GM12878 (cell line): ENCODE data around the gene MMP14. TPM values are rescaled to one million over a fixed set of nuclear protein-coding genes. Genes with fewer than 3 reads are reported as not detected.

Experiments
- ATAC-seq: fragments of 200-7000 bp; cut with Tn5 transposase; 3 replicates; pipeline ENCODE4 v1.9.1; 2020; ENCODE audit warnings: mild to moderate bottlenecking, moderate library complexity
- BruUV-seq: library from RNA; stranded (reverse); fragments of 400-500 nt; replicated peaks from 2 replicates; lab custom pipeline; 2021; lab: Mats Ljungman, UMichigan
- CTCF ChIA-PET: fragments of 300-600 bp; sonication (Branson Sonifier 250); formaldehyde crosslinking; extraction: SDS; loops from one replicate; lab custom pipeline; 2021; ENCODE audit warnings: inconsistent platforms; lab: Yijun Ruan, JAX
- POLR2A ChIA-PET: fragments of 350-600 bp; formaldehyde crosslinking; extraction: SDS; loops from one replicate; lab custom pipeline; 2021; ENCODE audit warnings: inconsistent platforms; lab: Charles Lee
- RAD21 ChIA-PET: fragments of 300-600 bp; sonication (Branson Sonifier 250); formaldehyde crosslinking; loops from one replicate; lab custom pipeline; 2023; ENCODE audit warnings: antibody characterized with exemption; ENCODE audit not compliant: unreplicated experiment; lab: Charles Lee
- SMC1A ChIA-PET: fragments of 300-600 bp; sonication (Branson Sonifier 250); formaldehyde crosslinking; loops from one replicate; lab custom pipeline; 2023; ENCODE audit not compliant: unreplicated experiment, uncharacterized antibody; lab: Charles Lee
- DNase-seq: peaks from one replicate; pipeline ENCODE4 v3.0.0-alpha.2; 2011; ENCODE audit warnings: low read depth, low spot score
- FAIRE-seq: peaks from 3 replicates; lab custom pipeline; 2011; peaks lifted over from hg19 to GRCh38; lab: Jason Lieb, UNC
- H2AFZ ChIP-seq: 2 replicates; pipeline ENCODE4 v1.6.0; 2011; ENCODE audit warnings: low read depth, low read length, control low read depth; ENCODE audit not compliant: control insufficient read depth
- H3K27ac ChIP-seq: 2 replicates; pipeline ENCODE4 v1.5.1; 2011; ENCODE audit warnings: control low read depth; ENCODE audit not compliant: control insufficient read depth, insufficient read depth
- H3K27me3 ChIP-seq, 2 experiments: replicated peaks in 1 of 2; 2 replicates each; pipeline versions ENCODE4 v1.6.0 to v1.6.1; 2011; ENCODE audit warnings: low read length in 1 of 2; ENCODE audit not compliant: control insufficient read depth in 2 of 2, insufficient read depth in 2 of 2
- H3K36me3 ChIP-seq, 2 experiments: 2 replicates each; pipeline ENCODE4 v1.5.1; 2011; ENCODE audit warnings: low read length in 1 of 2; ENCODE audit not compliant: control insufficient read depth in 2 of 2, insufficient read depth in 2 of 2
- H3K4me1 ChIP-seq: 2 replicates; pipeline ENCODE4 v1.6.1; 2011; ENCODE audit warnings: mild to moderate bottlenecking, low read length, moderate library complexity, mixed read lengths; ENCODE audit not compliant: control insufficient read depth, insufficient read depth
- H3K4me2 ChIP-seq: 2 replicates; pipeline ENCODE4 v1.6.0; 2011; ENCODE audit warnings: control low read depth; ENCODE audit not compliant: control insufficient read depth, insufficient read depth
- H3K4me3 ChIP-seq: fragments of 200-600 bp; sonication (generic); 2 replicates; pipeline ENCODE4 v1.5.1; 2016
- H3K79me2 ChIP-seq: 2 replicates; pipeline ENCODE4 v1.6.0; 2011; ENCODE audit warnings: low read length; ENCODE audit not compliant: control insufficient read depth, insufficient read depth
- H3K9ac ChIP-seq: 2 replicates; pipeline ENCODE4 v1.8.0; 2011; ENCODE audit warnings: low read length, control low read depth, mixed read lengths; ENCODE audit not compliant: control insufficient read depth, insufficient read depth
- H3K9me3 ChIP-seq: replicated peaks from 3 replicates; pipeline ENCODE4 v1.5.1; 2011; ENCODE audit warnings: mild to moderate bottlenecking, low read length; ENCODE audit not compliant: control insufficient read depth, insufficient read depth
- H4K20me1 ChIP-seq: 2 replicates; pipeline ENCODE4 v1.6.0; 2011; ENCODE audit not compliant: control insufficient read depth, insufficient read depth
- BRCA1 ChIP-seq: IDR thresholded peaks from 2 replicates; pipeline ENCODE4 v1.6.1; 2011; ENCODE audit warnings: low read depth, low read length, improper control_type of control experiment
- CREM ChIP-seq: IDR thresholded peaks from 2 replicates; pipeline ENCODE4 v1.6.1; 2014; ENCODE audit warnings: antibody characterized with exemption, low read depth
- ESRRA ChIP-seq: IDR thresholded peaks from 2 replicates; pipeline ENCODE4 v1.6.1; 2012; ENCODE audit warnings: mild to moderate bottlenecking, low read length, improper control_type of control experiment
- HDAC6 ChIP-seq: fragments of 200-600 bp; sonication (generic); IDR thresholded peaks from one replicate; pipeline ENCODE4 v1.8.0; 2017; ENCODE audit warnings: antibody characterized with exemption; ENCODE audit not compliant: unreplicated experiment
- IRF4 ChIP-seq: IDR thresholded peaks from 2 replicates; pipeline ENCODE4 v1.6.1; 2011; ENCODE audit warnings: low read depth, low read length
- KLF5 ChIP-seq: fragments of 450-650 bp; IDR thresholded peaks from 2 replicates; pipeline ENCODE4 v1.6.1; 2014; ENCODE audit warnings: mild to moderate bottlenecking; ENCODE audit not compliant: partially characterized antibody
- NFIC ChIP-seq: IDR thresholded peaks from 2 replicates; pipeline ENCODE4 v1.6.1; 2012; ENCODE audit warnings: low read depth, mild to moderate bottlenecking, inconsistent platforms, low read length, moderate library complexity
- POLR2AphosphoS5 ChIP-seq: IDR thresholded peaks from 2 replicates; pipeline ENCODE4 v1.6.1; 2011; ENCODE audit warnings: mild to moderate bottlenecking, low read length, inconsistent platforms
- POU2F2 ChIP-seq: IDR thresholded peaks from 3 replicates; pipeline ENCODE4 v1.6.1; 2011; ENCODE audit warnings: low read depth, mild to moderate bottlenecking, low read length, borderline replicate concordance
- RELA ChIP-seq: fragments of 450-650 bp; IDR thresholded peaks from 2 replicates; pipeline ENCODE4 v1.8.0; 2014; ENCODE audit warnings: borderline replicate concordance; ENCODE audit not compliant: partially characterized antibody
- RFX5 ChIP-seq: IDR thresholded peaks from 2 replicates; pipeline ENCODE4 v1.6.1; 2011; ENCODE audit warnings: low read depth, low read length, improper control_type of control experiment
- SIN3A ChIP-seq: IDR thresholded peaks from 2 replicates; pipeline ENCODE4 v1.6.1; 2012; ENCODE audit warnings: low read depth, low read length, improper control_type of control experiment
- SRF ChIP-seq, 2 experiments: IDR thresholded peaks; 2 replicates each; pipeline ENCODE4 v1.6.1; 2011; ENCODE audit warnings: low read depth in 2 of 2, low read length in 2 of 2, mild to moderate bottlenecking in 1 of 2, moderate library complexity in 1 of 2
- TAF1 ChIP-seq: IDR thresholded peaks from 2 replicates; pipeline ENCODE4 v1.6.1; 2011; ENCODE audit warnings: mild to moderate bottlenecking, low read depth, low read length, borderline replicate concordance
- TCF7 ChIP-seq: IDR thresholded peaks from 2 replicates; pipeline ENCODE4 v1.6.1; 2014; ENCODE audit warnings: antibody characterized with exemption, borderline replicate concordance
- ZNF622 ChIP-seq: fragments of 450-650 bp; IDR thresholded peaks from 2 replicates; pipeline ENCODE4 v1.6.1; 2017; ENCODE audit warnings: mild to moderate bottlenecking, inconsistent platforms
- WGBS: methylation state at CpG from one replicate; pipeline ENCODE4 v1.1.6; 2016; ENCODE audit warnings: low lambda C conversion rate; ENCODE audit not compliant: insufficient replicate concordance, insufficient coverage; ENCODE audit errors: missing lambda C conversion rate; 5-methylcytosine and 5-hydroxymethylcytosine counted together
- in situ Hi-C: fragments of 300-500 bp; cut with MboI; formaldehyde crosslinking; loops from 9 replicates; pipeline ENCODE4 v1.14.3; 2018; ENCODE audit warnings: mixed read lengths
- intact Hi-C: fragments of 100-400 bp; cut with micrococcal nuclease; formaldehyde crosslinking; loops from one replicate; pipeline ENCODE4 v1.14.2; 2022; ENCODE audit not compliant: unreplicated experiment
- polyA plus RNA-seq, 11 experiments: library from polyadenylated mRNA; depleted of rRNA in 4 of 11; unstranded in 6 of 11; stranded (reverse) in 5 of 11; fragments of >200 nt; fragmentation: Nextera tagmentation in 4 of 11; fragmentation: Illumina TruSeq in 1 of 11; extraction: Ambion mirVana in 4 of 11; extraction: Trizol in 1 of 11; gene quantifications; 1 replicate in 1 of 11; 2 replicates in 10 of 11; pipeline versions ENCODE4 v1.2.1 to v1.2.3, GENCODE V29; 2011 to 2016; ENCODE audit warnings: inconsistent platforms in 2 of 11, missing spikeins in 2 of 11, low read depth in 1 of 11
- total RNA-seq, 4 experiments: library from RNA; depleted of rRNA in 3 of 4; stranded (reverse); fragments of >200 nt in 3 of 4; fragmentation: Illumina TruSeq in 1 of 4; extraction: Trizol in 1 of 4; gene quantifications; 2 replicates each; pipeline versions ENCODE4 v1.2.1 to v1.2.3, GENCODE V29; 2013 to 2021
- TF ChIP-seq, protein P1 (sequence below): fragments of 450-650 bp; IDR thresholded peaks from 2 replicates; pipeline ENCODE4 v1.6.1; 2016; ENCODE audit warnings: mild to moderate bottlenecking
- TF ChIP-seq, protein P2 (sequence below): IDR thresholded peaks from 2 replicates; pipeline ENCODE4 v1.6.1; 2012; ENCODE audit warnings: low read depth, low read length, improper control_type of control experiment
- TF ChIP-seq, protein P3 (sequence below): fragments of 450-650 bp; IDR thresholded peaks from 2 replicates; pipeline ENCODE4 v1.6.1; 2016; ENCODE audit warnings: mild to moderate bottlenecking

MMP14 gene
- total and polyA plus RNA-seq, 10 of the 15 experiments (the other 5 are each of a cell fraction or from before 2014, with no cell fraction given), result 0.31 to 1.9 (median 0.70) TPM; not detected in 2

DNA sequence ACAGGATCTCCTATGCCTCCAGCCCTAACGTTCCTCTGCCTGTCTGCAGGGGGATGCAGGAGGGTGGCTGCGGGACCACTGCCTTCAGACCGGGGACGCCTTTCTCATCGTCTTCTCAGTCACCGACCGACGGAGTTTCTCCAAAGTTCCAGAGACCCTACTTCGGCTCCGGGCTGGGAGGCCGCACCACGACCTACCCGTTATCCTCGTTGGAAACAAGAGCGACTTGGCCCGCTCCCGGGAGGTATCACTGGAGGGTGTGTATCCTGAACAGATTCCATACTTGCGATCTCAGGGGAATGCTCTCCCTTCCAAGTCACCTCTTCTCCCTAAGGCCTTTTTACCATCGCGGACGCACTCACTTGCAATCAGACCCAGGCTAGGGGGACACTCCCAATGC, 49.6 kb downstream of the MMP14 start (continued):
- TF ChIP-seq ESRRA (no peak), TCF7 (no peak), RFX5 (no peak), KLF5 (no peak), SIN3A (no peak), POLR2AphosphoS5 (no peak)

DNA sequence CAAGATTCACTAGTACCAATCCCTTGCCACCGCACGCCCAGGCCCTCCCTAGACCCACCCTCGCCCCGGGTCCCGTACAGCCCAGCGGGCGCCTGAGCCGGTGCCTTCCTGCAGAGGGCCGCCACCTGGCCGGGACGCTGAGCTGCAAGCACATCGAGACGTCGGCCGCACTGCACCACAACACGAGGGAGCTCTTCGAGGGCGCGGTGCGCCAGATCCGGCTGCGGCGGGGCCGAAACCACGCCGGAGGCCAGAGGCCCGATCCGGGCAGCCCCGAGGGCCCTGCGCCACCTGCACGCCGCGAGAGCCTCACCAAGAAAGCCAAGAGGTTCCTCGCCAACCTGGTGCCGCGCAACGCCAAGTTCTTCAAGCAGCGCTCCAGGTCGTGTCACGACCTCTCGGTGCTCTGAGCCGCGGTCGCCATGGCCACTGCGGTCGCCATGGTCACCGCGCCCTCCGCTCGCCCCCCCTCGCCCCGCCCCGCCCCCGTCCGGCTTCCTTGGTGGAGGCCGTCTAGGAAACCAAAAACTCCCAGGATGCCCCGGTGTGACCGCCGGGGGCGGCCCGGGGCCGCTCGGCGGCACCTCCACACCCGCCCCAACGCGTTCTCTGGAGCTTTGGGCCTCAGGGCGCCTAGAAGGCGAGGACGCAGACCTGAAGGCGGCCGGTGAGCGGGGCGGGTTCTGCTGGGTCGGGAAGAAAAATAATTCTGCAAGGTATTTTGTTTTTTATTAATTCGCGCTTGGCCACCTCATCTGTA, 50.3 kb downstream of the MMP14 start:
- H3K27me3 ChIP-seq, result no peaks in the 10 kb centered on the region
- H3K27ac ChIP-seq, result peak overlapping the region; percentile 86
- ChIA-PET SMC1A (interaction anchor here (0.7 to 9.5 kb wide), 5 partner anchors 9 to 134 kb away, joined by 3 to 110 read pairs (median 5); partner anchors contain the start of genes LRP10 and RBM23), CTCF (interaction anchor here (0.6 to 10.8 kb wide), 10 partner anchors 9 to 329 kb away, joined by 3 to 174 read pairs (median 4); partner anchors contain the start of genes LRP10 and RBM23), POLR2A (interaction anchor here (1.2 to 6.0 kb wide), 3 partner anchors 14 to 73 kb away, joined by 4 to 51 read pairs (median 45); partner anchors contain the start of genes LRP10 and RBM23), RAD21 (interaction anchor here (0.6 to 4.1 kb wide), 10 partner anchors 9 to 315 kb away, joined by 3 to 43 read pairs (median 4); partner anchors contain the start of genes LRP10, OXA1L and RBM23)
- ATAC-seq (peak; percentile 72), FAIRE-seq (no peak), DNase-seq (peak; percentile 45)
- no peaks in the 10 kb centered on the region for H3K36me3 ChIP-seq
- H3K4me2 ChIP-seq, result peak overlapping the region; percentile 89
- in situ Hi-C loops, result no loop called here
- peaks cover 5% of the 10 kb centered on the region for H3K79me2 ChIP-seq
- BruUV-seq, result no TSS peak
- WGBS, result 1% methylated on average over 72 of the region's 77 CpGs
- H3K9ac ChIP-seq, result peak overlapping the region; percentile 88
- peak overlapping the region; percentile 91 for H3K4me3 ChIP-seq
- no peaks in the 10 kb centered on the region for H3K9me3 ChIP-seq
- intact Hi-C loops, result loop anchor here (1.0 kb wide), 1 partner anchor 15 kb away; the partner anchor contains the start of gene LRP10
- H3K4me1 ChIP-seq, result peaks cover 35% of the 10 kb centered on the region
- H4K20me1 ChIP-seq, result no peaks in the 10 kb centered on the region
- peak overlapping the region; percentile 84 for H2AFZ ChIP-seq
- TF ChIP-seq CREM, result peak; percentile 14; the same call in 1 of the 2 replicates
- TF ChIP-seq, protein P1, sequence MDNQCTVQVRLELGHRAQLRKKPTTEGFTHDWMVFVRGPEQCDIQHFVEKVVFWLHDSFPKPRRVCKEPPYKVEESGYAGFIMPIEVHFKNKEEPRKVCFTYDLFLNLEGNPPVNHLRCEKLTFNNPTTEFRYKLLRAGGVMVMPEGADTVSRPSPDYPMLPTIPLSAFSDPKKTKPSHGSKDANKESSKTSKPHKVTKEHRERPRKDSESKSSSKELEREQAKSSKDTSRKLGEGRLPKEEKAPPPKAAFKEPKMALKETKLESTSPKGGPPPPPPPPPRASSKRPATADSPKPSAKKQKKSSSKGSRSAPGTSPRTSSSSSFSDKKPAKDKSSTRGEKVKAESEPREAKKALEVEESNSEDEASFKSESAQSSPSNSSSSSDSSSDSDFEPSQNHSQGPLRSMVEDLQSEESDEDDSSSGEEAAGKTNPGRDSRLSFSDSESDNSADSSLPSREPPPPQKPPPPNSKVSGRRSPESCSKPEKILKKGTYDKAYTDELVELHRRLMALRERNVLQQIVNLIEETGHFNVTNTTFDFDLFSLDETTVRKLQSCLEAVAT, result no peak
- no peak for TF ChIP-seq SRF (IDR thresholded peaks at IDR 0.05; ENCODE audit: low read depth in 2 of 2, low read length in 2 of 2)
- TF ChIP-seq, protein P2, sequence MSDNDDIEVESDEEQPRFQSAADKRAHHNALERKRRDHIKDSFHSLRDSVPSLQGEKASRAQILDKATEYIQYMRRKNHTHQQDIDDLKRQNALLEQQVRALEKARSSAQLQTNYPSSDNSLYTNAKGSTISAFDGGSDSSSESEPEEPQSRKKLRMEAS, result peak; percentile 91
- no peak for TF ChIP-seq IRF4
- TF ChIP-seq HDAC6, result no peak
- TF ChIP-seq POU2F2, result 0 out of 3 replicates have a peak, but pooled peaks have one; percentile 16
- TF ChIP-seq NFIC, result no peak
- no peak for TF ChIP-seq RELA
- TF ChIP-seq KLF5, result no peak
- TF ChIP-seq BRCA1, result no peak
- TF ChIP-seq ZNF622, result no peak
- peak; percentile 51; the same call in 1 of the 2 replicates for TF ChIP-seq TAF1
- TF ChIP-seq, protein P3, sequence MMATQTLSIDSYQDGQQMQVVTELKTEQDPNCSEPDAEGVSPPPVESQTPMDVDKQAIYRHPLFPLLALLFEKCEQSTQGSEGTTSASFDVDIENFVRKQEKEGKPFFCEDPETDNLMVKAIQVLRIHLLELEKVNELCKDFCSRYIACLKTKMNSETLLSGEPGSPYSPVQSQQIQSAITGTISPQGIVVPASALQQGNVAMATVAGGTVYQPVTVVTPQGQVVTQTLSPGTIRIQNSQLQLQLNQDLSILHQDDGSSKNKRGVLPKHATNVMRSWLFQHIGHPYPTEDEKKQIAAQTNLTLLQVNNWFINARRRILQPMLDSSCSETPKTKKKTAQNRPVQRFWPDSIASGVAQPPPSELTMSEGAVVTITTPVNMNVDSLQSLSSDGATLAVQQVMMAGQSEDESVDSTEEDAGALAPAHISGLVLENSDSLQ, result no peak; the same call in 1 of the 2 replicates
